ENCODE results near the gene AGRN.

AGRN gene

GRCh38 chr1:1020000-1020404 is at the start of gene AGRN:
Gene AGRN, plus strand, starts transcription at chr1:1020120. Its CDS starts 53 bp downstream, at chr1:1020173.
- TF ChIP-seq, protein P1, sequence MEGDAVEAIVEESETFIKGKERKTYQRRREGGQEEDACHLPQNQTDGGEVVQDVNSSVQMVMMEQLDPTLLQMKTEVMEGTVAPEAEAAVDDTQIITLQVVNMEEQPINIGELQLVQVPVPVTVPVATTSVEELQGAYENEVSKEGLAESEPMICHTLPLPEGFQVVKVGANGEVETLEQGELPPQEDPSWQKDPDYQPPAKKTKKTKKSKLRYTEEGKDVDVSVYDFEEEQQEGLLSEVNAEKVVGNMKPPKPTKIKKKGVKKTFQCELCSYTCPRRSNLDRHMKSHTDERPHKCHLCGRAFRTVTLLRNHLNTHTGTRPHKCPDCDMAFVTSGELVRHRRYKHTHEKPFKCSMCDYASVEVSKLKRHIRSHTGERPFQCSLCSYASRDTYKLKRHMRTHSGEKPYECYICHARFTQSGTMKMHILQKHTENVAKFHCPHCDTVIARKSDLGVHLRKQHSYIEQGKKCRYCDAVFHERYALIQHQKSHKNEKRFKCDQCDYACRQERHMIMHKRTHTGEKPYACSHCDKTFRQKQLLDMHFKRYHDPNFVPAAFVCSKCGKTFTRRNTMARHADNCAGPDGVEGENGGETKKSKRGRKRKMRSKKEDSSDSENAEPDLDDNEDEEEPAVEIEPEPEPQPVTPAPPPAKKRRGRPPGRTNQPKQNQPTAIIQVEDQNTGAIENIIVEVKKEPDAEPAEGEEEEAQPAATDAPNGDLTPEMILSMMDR (IDR thresholded peaks at IDR 0.05; ENCODE audit: low read depth, low read length, missing control alignments), result no peak
- DNase-seq (ENCODE audit: low read depth), result no peak
- in situ Hi-C loops (cut with HindIII; ENCODE audit: low sequenced_read_pairs), result no loop called here
- H3K4me3 ChIP-seq (ENCODE audit: low read depth, low read length), result peak within 1 kb of the TSS; percentile 52

DNA sequence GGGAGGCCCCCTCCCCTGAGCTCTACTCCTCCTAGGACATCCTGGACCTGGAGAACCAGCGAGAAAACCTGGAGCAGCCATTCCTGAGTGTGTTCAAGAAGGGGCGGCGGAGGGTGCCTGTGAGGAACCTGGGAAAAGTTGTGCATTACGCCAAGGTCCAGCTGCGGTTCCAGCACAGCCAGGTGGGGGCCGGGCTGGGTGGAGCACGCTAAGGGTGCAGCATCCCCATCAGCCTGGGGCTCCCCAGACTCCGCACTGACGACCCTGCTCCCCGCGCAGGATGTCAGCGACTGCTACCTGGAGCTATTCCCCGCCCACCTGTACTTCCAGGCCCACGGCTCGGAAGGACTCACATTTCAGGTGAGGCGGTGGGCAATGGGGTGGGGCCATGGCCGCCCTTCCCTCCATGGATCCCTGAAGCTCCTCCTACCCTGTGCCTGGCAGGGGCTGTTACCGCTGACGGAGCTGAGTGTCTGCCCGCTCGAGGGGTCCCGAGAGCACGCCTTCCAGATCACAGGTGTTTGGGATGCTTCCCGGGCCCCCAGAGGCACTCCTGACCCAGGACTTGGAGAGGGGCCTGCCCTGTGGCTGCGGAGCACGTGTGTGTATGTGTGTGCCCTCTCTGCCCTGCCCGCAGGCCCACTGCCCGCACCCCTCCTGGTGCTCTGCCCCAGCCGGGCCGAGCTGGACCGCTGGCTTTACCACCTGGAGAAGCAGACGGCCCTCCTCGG is 49.5 kb upstream of the AGRN start:
- in situ Hi-C loops (cut with HindIII; ENCODE audit: low sequenced_read_pairs), result no loop called here
- H3K4me3 ChIP-seq (ENCODE audit: low read depth, low read length), result no peak overlapping the region
- TF ChIP-seq, protein P1 (IDR thresholded peaks at IDR 0.05; ENCODE audit: low read depth, low read length, missing control alignments), result no peak
- no peak for DNase-seq (ENCODE audit: low read depth)

GRCh38 chr1:970973-971730 is 48.8 kb upstream of the AGRN start:
- in situ Hi-C loops (cut with HindIII; ENCODE audit: low sequenced_read_pairs), result no loop called here
- DNase-seq (ENCODE audit: low read depth), result no peak
- H3K4me3 ChIP-seq (ENCODE audit: low read depth, low read length), result no peak overlapping the region
- TF ChIP-seq, protein P1 (IDR thresholded peaks at IDR 0.05; ENCODE audit: low read depth, low read length, missing control alignments), result no peak

- TF ChIP-seq, protein P1 (IDR thresholded peaks at IDR 0.05; ENCODE audit: low read depth, low read length, missing control alignments), result no peak
- no peak for DNase-seq (ENCODE audit: low read depth)
- no peak overlapping the region for H3K4me3 ChIP-seq (ENCODE audit: low read depth, low read length)
- in situ Hi-C loops (cut with HindIII; ENCODE audit: low sequenced_read_pairs), result no loop called here
These were observed 48.0 kb upstream of the AGRN start for GRCh38 chr1:971751-972506.

- in situ Hi-C loops (cut with HindIII; ENCODE audit: low sequenced_read_pairs), result no loop called here
- no peak for DNase-seq (ENCODE audit: low read depth)
- H3K4me3 ChIP-seq (ENCODE audit: low read depth, low read length), result no peak overlapping the region
- TF ChIP-seq, protein P1 (IDR thresholded peaks at IDR 0.05; ENCODE audit: low read depth, low read length, missing control alignments), result no peak
These were observed 47.0 kb upstream of the AGRN start for GRCh38 chr1:972726-973458.

Data from astrocyte of the cerebellum (primary cell).